Lung (tissue), 12 donors: ENCODE measurements around the gene PPP4R3B. TPM values are rescaled to one million over a fixed set of nuclear protein-coding genes. Genes with fewer than 3 reads are reported as not detected.

Experiments used
- ATAC-seq: fragments of 200-7000 bp; cut with Tn5 transposase; one replicate; pipeline ENCODE4 v1.9.1; 2020; ENCODE audit warnings: moderate number of reproducible peaks; ENCODE audit not compliant: insufficient read depth, low FRiP score
- DNase-seq, 3 donors: peaks; one replicate each; pipeline ENCODE4 v3.0.0-alpha.2; 2013 to 2017
- H3K27ac ChIP-seq, 2 donors: one replicate each; pipeline ENCODE4 v1.5.1; 2013; ENCODE audit warnings: mild to moderate bottlenecking in 2 of 2, moderate library complexity in 2 of 2, control low read depth in 1 of 2, inconsistent platforms in 1 of 2, low read depth in 1 of 2, low read length in 1 of 2
- H3K27me3 ChIP-seq, 3 donors: one replicate each; pipeline ENCODE4 v1.5.1; 2013; ENCODE audit warnings: low read length in 2 of 3; ENCODE audit not compliant: control insufficient read depth in 3 of 3, insufficient read depth in 3 of 3
- H3K36me3 ChIP-seq, 4 donors: one replicate each; pipeline ENCODE4 v1.5.1; 2013; ENCODE audit warnings: low read length in 4 of 4, mild to moderate bottlenecking in 1 of 4, moderate library complexity in 1 of 4; ENCODE audit not compliant: control insufficient read depth in 4 of 4, insufficient read depth in 4 of 4
- H3K4me1 ChIP-seq, 5 donors: one replicate each; pipeline ENCODE4 v1.5.1; 2013; ENCODE audit warnings: low read length in 5 of 5, mild to moderate bottlenecking in 2 of 5, moderate library complexity in 1 of 5; ENCODE audit not compliant: control insufficient read depth in 5 of 5, insufficient read depth in 5 of 5
- H3K4me3 ChIP-seq: one replicate; pipeline ENCODE4 v1.5.1; 2013; ENCODE audit warnings: mild to moderate bottlenecking, control low read depth, moderate library complexity
- H3K9ac ChIP-seq, 2 donors: one replicate each; pipeline ENCODE4 v1.5.1; 2013; ENCODE audit warnings: low read length in 2 of 2, control low read depth in 1 of 2; ENCODE audit not compliant: insufficient read depth in 1 of 2
- H3K9me3 ChIP-seq, 4 donors: one replicate each; pipeline ENCODE4 v1.5.1; 2013; ENCODE audit warnings: low read length in 3 of 4, mild to moderate bottlenecking in 1 of 4, moderate library complexity in 1 of 4; ENCODE audit not compliant: control insufficient read depth in 4 of 4, insufficient read depth in 3 of 4
- WGBS, 2 donors: extraction: QIAGEN DNeasy Blood & Tissue Kit; methylation state at CpG; one replicate each; pipeline ENCODE4 v1.1.7; 2013; 5-methylcytosine and 5-hydroxymethylcytosine counted together
- polyA plus RNA-seq, 2 donors: library from polyadenylated mRNA; stranded (reverse); fragments of 200-250 nt; gene quantifications; one replicate each; pipeline ENCODE4 v1.2.1, GENCODE V29; 2013
- total RNA-seq, 2 donors: library from RNA; depleted of rRNA in 1 of 2; stranded (reverse); fragments of >200 nt in 1 of 2; gene quantifications; one replicate each; pipeline ENCODE4 v1.2.1, GENCODE V29; 2014 to 2021
- TF ChIP-seq, protein P1 (sequence below): IDR thresholded peaks from 2 replicates; pipeline ENCODE4 v1.5.1; 2012; ENCODE audit warnings: mild to moderate bottlenecking; ENCODE audit errors: control extremely low read depth, extremely low read depth
- donor health status: control.
- donor health status: control.
- donor health status: Bipolar disorder and iron deficiency.
- donor health status: healthy.
- donor health status: DM: yes; HTN: yes; CAD: no.

The PPP4R3B gene
- total and polyA plus RNA-seq, 4 donors: 25.3 to 132 (median 42.3) TPM

DNA sequence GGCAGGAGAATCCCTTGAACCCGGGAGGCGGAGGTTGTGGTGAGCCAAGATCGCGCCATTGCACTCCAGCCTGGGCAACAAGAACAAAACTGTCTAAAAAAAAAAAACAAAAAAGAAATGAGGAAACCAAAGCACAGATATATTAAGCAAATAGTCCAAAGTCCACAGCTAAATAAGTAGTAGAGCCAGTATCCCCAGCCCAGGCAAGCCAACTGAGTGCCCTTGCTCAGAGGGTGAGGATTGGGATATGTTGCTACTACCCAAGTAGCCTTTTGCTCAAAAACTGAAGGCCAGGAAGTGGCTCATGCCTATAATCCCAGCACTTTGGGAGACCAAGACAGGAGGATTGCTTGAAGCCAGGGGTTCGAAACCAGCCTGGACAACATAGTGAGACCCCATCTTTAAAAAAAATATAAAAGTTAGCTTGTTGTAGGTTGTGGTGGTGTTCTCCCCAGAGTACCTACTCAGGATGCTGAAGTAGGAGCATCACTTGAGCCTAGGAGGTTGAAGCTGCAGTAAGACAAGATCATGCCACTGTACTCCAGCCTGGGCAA, 92.5 kb downstream of the PPP4R3B start:
- Histone ChIP-seq H3K4me3 (no peak overlapping the region), H3K36me3 (peaks cover 7 to 18% (median 14%) of the 10 kb centered on the region in 4 donors), H3K9me3 (no peaks in the 10 kb centered on the region), H3K27ac (no peak overlapping the region), H3K9ac (no peak overlapping the region), H3K27me3 (no peaks in the 10 kb centered on the region), H3K4me1 (peaks cover 0 to 7% (median 2%) of the 10 kb centered on the region in 5 donors)
- WGBS, 2 donors: 90 to 96% methylated on average over 5 of the region's 5 CpGs
- ATAC-seq: no peak
- DNase-seq: no peak
- TF ChIP-seq, protein P1, sequence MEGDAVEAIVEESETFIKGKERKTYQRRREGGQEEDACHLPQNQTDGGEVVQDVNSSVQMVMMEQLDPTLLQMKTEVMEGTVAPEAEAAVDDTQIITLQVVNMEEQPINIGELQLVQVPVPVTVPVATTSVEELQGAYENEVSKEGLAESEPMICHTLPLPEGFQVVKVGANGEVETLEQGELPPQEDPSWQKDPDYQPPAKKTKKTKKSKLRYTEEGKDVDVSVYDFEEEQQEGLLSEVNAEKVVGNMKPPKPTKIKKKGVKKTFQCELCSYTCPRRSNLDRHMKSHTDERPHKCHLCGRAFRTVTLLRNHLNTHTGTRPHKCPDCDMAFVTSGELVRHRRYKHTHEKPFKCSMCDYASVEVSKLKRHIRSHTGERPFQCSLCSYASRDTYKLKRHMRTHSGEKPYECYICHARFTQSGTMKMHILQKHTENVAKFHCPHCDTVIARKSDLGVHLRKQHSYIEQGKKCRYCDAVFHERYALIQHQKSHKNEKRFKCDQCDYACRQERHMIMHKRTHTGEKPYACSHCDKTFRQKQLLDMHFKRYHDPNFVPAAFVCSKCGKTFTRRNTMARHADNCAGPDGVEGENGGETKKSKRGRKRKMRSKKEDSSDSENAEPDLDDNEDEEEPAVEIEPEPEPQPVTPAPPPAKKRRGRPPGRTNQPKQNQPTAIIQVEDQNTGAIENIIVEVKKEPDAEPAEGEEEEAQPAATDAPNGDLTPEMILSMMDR: no peak

GRCh38 chr2:55519938-55520885, 97.2 kb downstream of the PPP4R3B start:
- peak; percentile 1 for ATAC-seq
- Histone ChIP-seq H3K36me3 (peaks cover 0 to 10% (median 5%) of the 10 kb centered on the region in 4 donors), H3K27ac (peak overlapping the region; percentile 10 to 79), H3K27me3 (no peaks in the 10 kb centered on the region), H3K4me3 (peak overlapping the region; percentile 93), H3K9me3 (no peaks in the 10 kb centered on the region), H3K9ac (peak overlapping the region; percentile 86 to 91), H3K4me1 (peaks cover 0 to 11% (median 2%) of the 10 kb centered on the region in 5 donors)
- TF ChIP-seq, protein P1: no peak
- DNase-seq: peak in 1 of 3 donors; percentile 33
- 2% methylated on average over 35 of the region's 35 CpGs for WGBS, 2 donors

GRCh38 chr2:55518841-55519165, 98.6 kb downstream of the PPP4R3B start:
- Histone ChIP-seq H3K27me3 (no peaks in the 10 kb centered on the region), H3K4me1 (peaks cover 0 to 11% (median 2%) of the 10 kb centered on the region in 5 donors), H3K4me3 (peak overlapping the region; percentile 37), H3K9ac (peak overlapping the region; percentile 44 to 69), H3K36me3 (peaks cover 0 to 2% (median under 1%) of the 10 kb centered on the region in 4 donors), H3K27ac (peak overlapping the region; percentile 68 to 83), H3K9me3 (no peaks in the 10 kb centered on the region)
- ATAC-seq (no peak), DNase-seq (peak; percentile 13 to 37 (median 24))
- TF ChIP-seq, protein P1: no peak
- WGBS, 2 donors: 31 to 44% methylated on average over 9 of the region's 9 CpGs
